Right lobe of liver (tissue), 4 donors: ENCODE measurements around the gene ATXN3.

Source experiments
- CTCF ChIP-seq, 4 donors: fragments of 200-600 bp in 3 of 4; fragments of 450-650 bp in 1 of 4; IDR thresholded peaks; one replicate each; pipeline versions ENCODE4 v1.5.1 to v1.8.0; 2016 to 2022; ENCODE audit warnings: antibody characterized with exemption in 4 of 4, mild to moderate bottlenecking in 2 of 4
- POLR2A ChIP-seq: fragments of 450-650 bp; IDR thresholded peaks from one replicate; pipeline ENCODE4 v1.6.1; 2017; ENCODE audit warnings: antibody characterized with exemption, mild to moderate bottlenecking
- donor health status: DM: no; HTN: no; CAD: no.
- donor health status: DM: no; HTN: no; CAD: no.
- donor health status: DM: no; HTN: yes; CAD: no.

- no peak for TF ChIP-seq CTCF (IDR thresholded peaks at IDR 0.05)
- TF ChIP-seq POLR2A = no peak
These were observed 564 bp downstream of the ATXN3 start for GRCh38 chr14:92105893-92106142.
